Ishikawa (cell line): ENCODE data around the gene CBLB.

Experiments used
- CEBPB ChIP-seq: IDR thresholded peaks from 2 replicates; pipeline ENCODE4 v1.6.1; 2012
- CREB1 ChIP-seq: IDR thresholded peaks from 2 replicates; pipeline ENCODE4 v1.6.1; 2012; ENCODE audit warnings: low read depth
- EGR1 ChIP-seq: IDR thresholded peaks from 2 replicates; pipeline ENCODE4 v1.6.1; 2012
- EP300 ChIP-seq: IDR thresholded peaks from 2 replicates; pipeline ENCODE4 v1.6.1; 2012; ENCODE audit warnings: borderline replicate concordance
- FOXM1 ChIP-seq: IDR thresholded peaks from 2 replicates; pipeline ENCODE4 v1.6.1; 2012; ENCODE audit warnings: low read depth, borderline replicate concordance
- NFIC ChIP-seq: IDR thresholded peaks from 2 replicates; pipeline ENCODE4 v1.6.1; 2012
- RAD21 ChIP-seq: IDR thresholded peaks from 2 replicates; pipeline ENCODE4 v1.6.1; 2012; ENCODE audit warnings: low read depth
- TAF1 ChIP-seq: IDR thresholded peaks from 2 replicates; pipeline ENCODE4 v1.6.1; 2012; ENCODE audit warnings: low read depth, mild to moderate bottlenecking
- TCF12 ChIP-seq: IDR thresholded peaks from 2 replicates; pipeline ENCODE4 v1.6.1; 2012; ENCODE audit warnings: low read depth
- TEAD4 ChIP-seq: IDR thresholded peaks from 2 replicates; pipeline ENCODE4 v1.6.1; 2012
- YY1 ChIP-seq: IDR thresholded peaks from 2 replicates; pipeline ENCODE4 v1.6.1; 2012; ENCODE audit warnings: low read depth
- ZBTB7A ChIP-seq: IDR thresholded peaks from 2 replicates; pipeline ENCODE4 v1.6.1; 2012; ENCODE audit warnings: low read depth
- TF ChIP-seq, protein P1 (sequence below): IDR thresholded peaks from 2 replicates; pipeline ENCODE4 v1.6.1; 2012; ENCODE audit warnings: low read depth, mild to moderate bottlenecking
- TF ChIP-seq, protein P2 (sequence below): IDR thresholded peaks from 2 replicates; pipeline ENCODE4 v1.6.1; 2012
- TF ChIP-seq, protein P3 (sequence below): IDR thresholded peaks from 2 replicates; pipeline ENCODE4 v1.6.1; 2012

CBLB gene

DNA sequence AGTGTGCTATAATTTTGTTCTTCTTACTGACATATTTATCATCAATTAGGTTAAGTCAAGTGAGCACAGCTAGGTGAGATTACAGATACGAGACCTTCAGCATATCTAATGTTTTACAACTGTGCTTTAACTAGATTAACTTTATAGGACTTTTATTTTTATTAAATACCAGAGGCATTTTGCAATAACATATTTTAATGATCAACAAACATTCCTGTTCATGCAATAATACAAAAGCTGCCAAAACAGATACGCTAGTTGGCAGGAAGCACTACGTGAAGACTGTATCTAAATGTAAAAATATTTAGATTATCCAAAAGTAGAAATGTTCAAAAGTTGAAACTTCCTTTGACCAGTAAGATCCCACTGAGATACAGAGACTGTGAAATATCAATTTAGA lies 139.1 kb downstream of the CBLB start:
- TF ChIP-seq RAD21 = no peak
- no peak for TF ChIP-seq FOXM1
- TF ChIP-seq, protein P1, sequence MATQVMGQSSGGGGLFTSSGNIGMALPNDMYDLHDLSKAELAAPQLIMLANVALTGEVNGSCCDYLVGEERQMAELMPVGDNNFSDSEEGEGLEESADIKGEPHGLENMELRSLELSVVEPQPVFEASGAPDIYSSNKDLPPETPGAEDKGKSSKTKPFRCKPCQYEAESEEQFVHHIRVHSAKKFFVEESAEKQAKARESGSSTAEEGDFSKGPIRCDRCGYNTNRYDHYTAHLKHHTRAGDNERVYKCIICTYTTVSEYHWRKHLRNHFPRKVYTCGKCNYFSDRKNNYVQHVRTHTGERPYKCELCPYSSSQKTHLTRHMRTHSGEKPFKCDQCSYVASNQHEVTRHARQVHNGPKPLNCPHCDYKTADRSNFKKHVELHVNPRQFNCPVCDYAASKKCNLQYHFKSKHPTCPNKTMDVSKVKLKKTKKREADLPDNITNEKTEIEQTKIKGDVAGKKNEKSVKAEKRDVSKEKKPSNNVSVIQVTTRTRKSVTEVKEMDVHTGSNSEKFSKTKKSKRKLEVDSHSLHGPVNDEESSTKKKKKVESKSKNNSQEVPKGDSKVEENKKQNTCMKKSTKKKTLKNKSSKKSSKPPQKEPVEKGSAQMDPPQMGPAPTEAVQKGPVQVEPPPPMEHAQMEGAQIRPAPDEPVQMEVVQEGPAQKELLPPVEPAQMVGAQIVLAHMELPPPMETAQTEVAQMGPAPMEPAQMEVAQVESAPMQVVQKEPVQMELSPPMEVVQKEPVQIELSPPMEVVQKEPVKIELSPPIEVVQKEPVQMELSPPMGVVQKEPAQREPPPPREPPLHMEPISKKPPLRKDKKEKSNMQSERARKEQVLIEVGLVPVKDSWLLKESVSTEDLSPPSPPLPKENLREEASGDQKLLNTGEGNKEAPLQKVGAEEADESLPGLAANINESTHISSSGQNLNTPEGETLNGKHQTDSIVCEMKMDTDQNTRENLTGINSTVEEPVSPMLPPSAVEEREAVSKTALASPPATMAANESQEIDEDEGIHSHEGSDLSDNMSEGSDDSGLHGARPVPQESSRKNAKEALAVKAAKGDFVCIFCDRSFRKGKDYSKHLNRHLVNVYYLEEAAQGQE = no peak
- no peak for TF ChIP-seq NFIC
- TF ChIP-seq CREB1 = no peak
- TF ChIP-seq YY1 = no peak
- TF ChIP-seq, protein P2, sequence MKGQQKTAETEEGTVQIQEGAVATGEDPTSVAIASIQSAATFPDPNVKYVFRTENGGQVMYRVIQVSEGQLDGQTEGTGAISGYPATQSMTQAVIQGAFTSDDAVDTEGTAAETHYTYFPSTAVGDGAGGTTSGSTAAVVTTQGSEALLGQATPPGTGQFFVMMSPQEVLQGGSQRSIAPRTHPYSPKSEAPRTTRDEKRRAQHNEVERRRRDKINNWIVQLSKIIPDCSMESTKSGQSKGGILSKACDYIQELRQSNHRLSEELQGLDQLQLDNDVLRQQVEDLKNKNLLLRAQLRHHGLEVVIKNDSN = no peak
- TF ChIP-seq, protein P3, sequence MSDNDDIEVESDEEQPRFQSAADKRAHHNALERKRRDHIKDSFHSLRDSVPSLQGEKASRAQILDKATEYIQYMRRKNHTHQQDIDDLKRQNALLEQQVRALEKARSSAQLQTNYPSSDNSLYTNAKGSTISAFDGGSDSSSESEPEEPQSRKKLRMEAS = no peak
- no peak for TF ChIP-seq EGR1
- TF ChIP-seq TEAD4 = no peak
- no peak for TF ChIP-seq TAF1
- TF ChIP-seq TCF12 = no peak
- TF ChIP-seq EP300 = no peak
- no peak for TF ChIP-seq ZBTB7A

DNA sequence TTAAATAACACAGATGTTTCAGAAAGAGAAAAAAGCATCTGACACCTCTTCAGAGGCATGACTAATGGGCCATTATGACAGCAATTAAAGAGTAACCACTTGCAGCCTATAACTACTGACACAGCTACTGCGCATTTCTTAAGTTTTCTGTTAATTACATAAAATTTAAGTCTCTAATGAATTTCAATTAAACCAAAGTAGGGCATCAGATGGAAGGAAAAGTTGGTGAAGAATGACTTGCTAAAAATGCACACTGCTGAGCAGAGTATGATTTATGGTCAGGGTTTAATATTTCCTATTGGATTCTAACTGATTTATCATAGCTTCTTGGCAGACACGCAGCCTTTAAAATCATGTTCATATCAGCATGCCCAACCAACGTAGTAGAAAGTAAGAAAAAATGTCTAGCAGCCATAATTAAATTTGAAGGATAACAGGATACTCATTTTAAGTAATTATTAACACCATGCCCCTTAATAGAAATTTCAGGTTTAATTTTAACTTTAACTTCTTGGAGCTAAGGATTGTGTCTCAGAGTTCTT lies 140.0 kb downstream of the CBLB start:
- TF ChIP-seq, protein P3 = no peak
- TF ChIP-seq CEBPB (no peak), TAF1 (no peak)

DNA sequence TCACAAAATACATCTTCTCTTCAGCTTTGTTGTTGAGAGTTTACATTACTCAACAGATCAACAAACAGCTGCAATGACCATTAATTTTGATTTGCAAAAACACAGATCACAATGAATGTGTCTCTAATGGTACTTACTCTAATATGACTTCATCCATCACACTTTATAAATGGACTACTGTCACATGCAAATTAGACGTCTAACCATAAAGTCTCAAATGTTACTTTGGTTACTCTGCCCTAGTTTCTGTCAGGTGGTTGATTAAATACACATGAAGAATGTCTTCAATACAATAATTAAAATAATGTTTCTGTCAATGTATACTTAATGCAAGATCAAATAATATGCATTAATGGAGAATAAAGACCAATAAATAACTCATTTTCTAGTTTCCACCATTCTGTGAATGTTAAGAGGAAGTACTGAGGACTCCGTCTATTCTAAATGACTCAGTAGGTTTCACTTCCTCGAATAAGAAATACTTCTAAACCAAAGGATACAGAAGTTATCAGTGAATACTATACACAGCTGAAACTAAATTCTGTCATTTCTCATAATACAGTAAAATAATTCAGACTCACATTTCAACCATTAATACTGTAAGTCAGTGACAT lies 145.8 kb downstream of the CBLB start:
- TF ChIP-seq, protein P2 = no peak
- TF ChIP-seq, protein P1 = no peak
- no peak for TF ChIP-seq EP300
- TF ChIP-seq TAF1 = no peak
- TF ChIP-seq CREB1 = no peak
- TF ChIP-seq TCF12 = no peak
- TF ChIP-seq RAD21 = no peak
- no peak for TF ChIP-seq EGR1
- no peak for TF ChIP-seq CEBPB
- no peak for TF ChIP-seq NFIC
- TF ChIP-seq ZBTB7A = no peak
- TF ChIP-seq FOXM1 = no peak
- TF ChIP-seq TEAD4 = no peak
- TF ChIP-seq, protein P3 = no peak
- TF ChIP-seq YY1 = no peak

DNA sequence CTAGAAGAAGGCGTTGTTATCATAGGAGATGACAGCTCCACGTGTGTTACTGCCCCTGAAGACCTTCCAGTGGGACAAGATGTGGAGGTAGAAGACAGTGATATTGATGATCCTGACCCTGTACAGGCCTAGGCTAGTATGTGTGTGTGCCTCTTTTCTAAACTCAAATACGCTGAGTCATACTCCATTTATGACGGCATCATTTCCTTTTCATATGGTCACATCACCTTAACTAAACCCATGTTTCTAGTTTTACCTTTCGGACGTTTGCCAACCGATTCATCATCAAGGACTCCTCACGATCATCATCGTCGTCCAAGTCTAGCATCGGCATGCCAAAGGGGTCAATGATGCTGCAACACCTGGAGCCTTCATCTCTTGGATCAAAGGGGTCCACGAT lies 149.0 kb downstream of the CBLB start:
- TF ChIP-seq RAD21 (no peak), CEBPB (no peak), NFIC (no peak), TCF12 (no peak)

DNA sequence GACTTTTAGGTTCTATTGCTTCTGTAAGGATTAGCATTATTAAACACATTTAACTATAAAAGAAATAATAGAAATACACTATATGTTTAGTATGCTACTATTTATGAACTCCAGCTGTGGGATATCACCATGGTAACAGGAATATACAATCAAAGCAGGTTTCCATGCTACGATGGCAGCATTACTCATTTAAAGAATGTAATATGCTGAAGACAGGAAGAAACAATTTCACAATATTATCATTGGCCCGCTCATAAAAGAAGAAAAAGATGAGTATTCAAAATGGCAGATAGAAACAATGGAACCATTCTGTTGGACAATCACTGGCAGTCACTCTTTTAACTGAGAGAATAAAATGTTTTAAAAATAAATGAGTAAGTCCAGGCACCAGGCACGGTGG lies 153.4 kb downstream of the CBLB start:
- TF ChIP-seq TEAD4 (no peak), TAF1 (no peak), NFIC (no peak), YY1 (no peak), TCF12 (no peak), EGR1 (no peak), EP300 (no peak), CEBPB (no peak), ZBTB7A (no peak), FOXM1 (no peak)
- TF ChIP-seq, protein P2 = no peak
- TF ChIP-seq, protein P3 = no peak
